GM18511 (cell line): ENCODE measurements around the gene OSGIN1.
"Not testable (repeated sequence)": the region's sequence is repeated elsewhere in the genome, so short reads cannot be mapped to it uniquely, and the experiment has no call there.

Source experiments
- ATAC-seq: cut with Tn5 transposase; IDR thresholded peaks from one replicate; pipeline ENCODE4 v1.9.1; 2021; ENCODE audit warnings: mild to moderate bottlenecking, moderate library complexity; ENCODE audit not compliant: unreplicated experiment

Gene OSGIN1

GRCh38 chr16:83940630-83941378 lies 12.2 kb upstream of the OSGIN1 start:
- no peak for ATAC-seq

GRCh38 chr16:83941546-83941945 lies 11.5 kb upstream of the OSGIN1 start:
- ATAC-seq = not testable (repeated sequence)

DNA sequence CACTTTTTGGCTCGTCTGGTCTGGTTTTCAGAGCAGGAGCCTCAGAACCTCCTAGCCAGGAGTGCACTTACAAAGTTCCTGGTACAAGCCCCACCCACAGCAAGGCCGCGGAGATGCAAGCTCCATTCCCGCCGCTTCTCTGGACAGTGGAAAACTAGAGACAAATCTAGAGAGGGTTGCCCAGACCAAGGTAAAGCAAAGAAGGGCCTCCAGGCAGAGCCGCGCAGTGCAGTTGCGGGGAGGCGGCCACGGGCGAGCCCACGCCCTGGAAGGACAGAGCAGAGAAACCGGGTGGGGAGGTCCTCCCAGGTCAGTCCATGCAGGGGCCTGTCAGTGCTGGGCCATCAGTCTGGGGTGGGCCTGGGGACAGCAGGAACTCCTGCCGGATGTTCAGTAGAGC lies 11.0 kb upstream of the OSGIN1 start:
- no peak for ATAC-seq

DNA sequence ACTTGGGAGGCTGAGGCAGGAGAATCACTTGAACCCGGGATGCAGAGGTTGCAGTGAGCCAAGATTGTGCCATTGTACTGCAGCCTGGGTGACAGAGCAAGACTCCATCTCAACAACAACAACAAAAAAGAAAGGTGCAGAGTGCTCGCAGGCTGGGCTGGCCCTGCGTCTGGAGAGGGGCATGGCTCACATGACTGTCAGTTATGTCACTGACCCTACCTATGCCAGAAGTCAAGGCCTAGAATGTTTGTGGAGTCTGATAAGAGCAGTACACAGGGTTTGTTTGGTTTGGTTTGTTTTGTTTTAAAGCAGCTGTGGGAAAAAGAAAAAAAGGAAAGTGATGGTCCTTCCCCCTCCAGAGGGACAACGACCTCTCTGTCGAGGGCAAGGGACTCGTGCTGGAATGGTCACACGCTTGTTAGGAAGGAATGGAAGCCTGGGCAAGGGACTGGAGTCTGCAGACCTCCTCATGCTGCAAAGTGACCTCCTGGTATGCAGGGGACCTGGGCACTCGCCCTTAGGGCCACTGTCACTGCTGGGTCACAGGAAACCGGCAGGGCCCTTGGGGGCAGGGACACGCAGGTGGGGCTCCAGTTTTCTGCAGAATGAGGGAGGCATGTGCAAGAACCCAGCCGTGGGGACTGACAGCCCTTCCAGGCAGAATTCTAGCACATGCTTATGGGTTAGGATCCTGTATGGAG lies 10.1 kb upstream of the OSGIN1 start:
- ATAC-seq = no peak

DNA sequence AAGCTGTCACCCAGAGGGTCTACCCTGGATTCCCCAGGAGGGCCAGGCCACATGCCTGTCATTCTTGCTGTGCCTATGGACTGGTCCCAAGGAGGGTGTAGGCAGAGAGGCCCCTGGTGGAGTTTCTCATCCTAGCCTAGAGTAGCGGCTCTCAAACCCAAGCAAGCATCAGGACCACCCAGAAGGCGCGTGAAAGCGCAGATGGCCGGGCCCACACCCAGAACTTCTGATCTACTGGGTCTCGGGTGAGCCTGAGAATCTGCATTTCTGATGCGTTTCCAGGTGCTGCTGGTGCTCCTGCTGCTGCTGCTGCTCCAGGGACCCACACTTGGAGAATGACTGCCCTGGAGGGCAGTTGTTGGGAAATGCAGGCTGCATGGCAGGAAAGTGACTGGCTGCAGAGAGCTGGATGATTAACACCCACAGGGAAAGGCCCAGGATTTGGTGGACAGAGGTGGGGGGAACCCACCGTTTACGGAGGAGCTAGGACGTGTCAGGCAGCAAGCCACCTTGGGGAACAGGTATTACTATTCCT lies 9.5 kb upstream of the OSGIN1 start:
- ATAC-seq = no peak

DNA sequence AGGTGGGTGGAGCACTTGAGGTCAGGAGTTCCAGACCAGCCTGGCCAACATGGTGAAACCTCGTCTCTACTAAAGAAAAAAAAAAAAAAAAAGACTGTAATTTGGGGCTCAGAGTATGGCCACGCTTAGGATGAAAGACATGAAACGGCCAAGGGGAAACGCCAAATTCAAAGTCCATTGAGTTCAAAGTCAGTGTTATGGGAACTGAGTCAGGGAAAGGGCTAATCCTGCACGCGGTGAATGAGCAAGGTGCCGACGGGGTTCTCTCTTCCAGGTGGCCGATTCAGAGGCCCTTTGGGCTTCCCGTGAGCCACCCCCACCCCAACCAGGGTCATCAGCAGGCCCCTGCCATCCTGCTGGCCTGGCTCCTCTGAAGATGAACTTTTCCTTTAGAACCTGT lies 7.5 kb upstream of the OSGIN1 start:
- no peak for ATAC-seq

DNA sequence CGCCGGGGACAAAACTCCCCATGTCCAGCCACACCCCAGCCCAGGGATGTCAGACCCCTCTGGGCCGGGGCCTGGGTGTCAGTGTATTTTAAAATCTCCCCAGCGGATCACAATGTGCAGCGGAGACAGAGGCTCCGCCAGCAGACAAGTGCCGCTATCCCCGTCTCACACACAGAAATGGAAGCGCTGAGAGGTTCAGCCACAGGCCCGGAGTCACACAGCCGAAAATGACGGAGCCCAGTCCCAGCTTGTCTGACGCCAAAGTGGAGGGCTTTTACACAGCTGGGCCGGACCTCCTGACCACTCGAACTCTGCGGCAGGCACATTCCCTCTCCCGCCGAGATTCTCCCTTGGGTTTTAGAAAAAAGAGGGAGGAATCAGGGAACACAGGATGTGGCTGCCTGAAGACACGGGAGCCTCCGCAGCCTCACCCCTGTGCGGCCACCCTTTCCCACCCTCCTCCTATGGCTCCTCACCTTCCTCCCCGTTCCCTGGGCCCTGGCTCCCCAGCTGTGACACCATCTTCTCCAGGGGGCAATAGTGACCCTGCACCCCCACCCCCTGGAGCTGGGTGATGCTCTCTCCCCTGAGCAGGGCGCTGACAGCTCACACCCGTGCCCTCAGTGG lies 6.8 kb upstream of the OSGIN1 start:
- ATAC-seq = no peak

GRCh38 chr16:83946781-83947566 lies 6.1 kb upstream of the OSGIN1 start:
- ATAC-seq = no peak

GRCh38 chr16:83947642-83948234 lies 5.3 kb upstream of the OSGIN1 start:
- no peak for ATAC-seq

GRCh38 chr16:83948914-83949723 lies 3.9 kb upstream of the OSGIN1 start:
- no peak for ATAC-seq

DNA sequence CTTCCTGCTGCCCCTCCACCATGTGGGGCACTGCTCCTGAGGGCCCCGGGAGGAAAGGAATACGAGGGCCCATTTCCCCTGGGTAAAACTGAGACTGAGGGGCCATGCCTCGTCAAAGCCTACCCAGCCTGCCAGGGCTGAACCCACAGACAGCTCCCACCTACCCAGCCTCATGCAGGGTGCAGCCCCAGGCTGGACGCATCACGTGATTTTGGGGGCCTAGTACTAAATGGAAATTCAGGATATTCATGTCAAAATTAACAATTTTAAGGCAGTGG lies 3.4 kb upstream of the OSGIN1 start:
- ATAC-seq = no peak

GRCh38 chr16:83950862-83951399 lies 2.1 kb upstream of the OSGIN1 start:
- ATAC-seq = not testable (repeated sequence)

DNA sequence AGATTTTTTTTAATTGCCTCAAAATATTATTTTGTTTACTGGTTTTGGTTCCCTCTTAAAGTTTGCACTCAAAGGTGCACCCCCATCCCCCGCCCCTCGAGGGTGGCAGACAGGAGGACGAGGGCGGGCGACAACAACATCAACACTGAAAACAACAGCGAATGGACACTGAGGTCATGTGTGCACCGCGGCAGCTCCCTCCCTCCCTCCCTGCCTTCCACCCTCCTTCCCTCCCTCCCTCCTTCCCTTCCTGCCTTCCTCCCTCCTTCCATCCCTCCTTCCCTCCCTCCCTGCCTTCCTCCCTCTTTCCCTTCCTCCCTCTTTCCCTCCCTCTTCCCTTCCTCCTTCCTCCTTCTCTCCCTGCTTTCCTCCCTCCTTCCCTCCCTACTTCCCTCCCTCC lies 1.5 kb upstream of the OSGIN1 start:
- ATAC-seq = no peak

GRCh38 chr16:83952587-83952939 lies 477 bp upstream of the OSGIN1 start:
- ATAC-seq = no peak

DNA sequence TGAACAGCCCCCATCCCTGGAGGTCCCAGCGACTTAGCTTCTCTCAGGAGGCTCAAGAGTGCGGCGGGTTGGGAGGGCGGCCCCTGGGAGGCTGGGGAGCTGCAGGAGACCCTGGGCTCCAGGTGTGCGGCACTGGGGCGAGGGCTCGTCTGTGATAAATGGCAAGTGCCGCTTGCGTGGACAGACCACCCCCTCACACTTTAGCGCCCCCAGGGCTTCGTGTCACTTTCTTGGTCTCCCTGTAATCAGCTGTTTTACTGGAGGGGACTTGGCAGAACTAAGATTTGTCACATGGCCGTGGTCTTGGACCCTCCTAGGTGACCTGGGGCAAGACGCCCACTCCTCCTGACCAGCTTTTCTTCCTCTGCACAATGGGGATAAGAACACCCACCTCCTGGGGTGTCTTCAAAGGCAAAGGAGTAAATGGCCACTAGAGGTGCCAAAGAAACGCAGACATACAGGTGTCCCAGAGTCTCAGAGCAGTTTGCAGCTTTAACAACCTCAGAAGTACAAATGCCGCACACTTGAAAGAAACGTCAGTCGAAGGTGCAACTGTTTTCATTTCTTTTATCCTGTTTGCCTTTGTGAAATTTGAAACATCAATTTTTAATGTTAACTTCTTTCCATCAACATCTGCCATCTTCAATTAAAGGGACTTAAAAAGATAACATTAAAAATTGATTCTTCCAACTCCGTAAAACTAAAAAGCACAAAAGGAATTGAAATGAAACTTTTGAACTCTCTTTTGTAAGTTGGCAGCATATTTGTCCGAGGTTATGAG lies 946 bp downstream of the OSGIN1 start:
- no peak for ATAC-seq

- no peak for ATAC-seq
Observed at GRCh38 chr16:83954577-83955016, 1.6 kb downstream of the OSGIN1 start.

GRCh38 chr16:83955218-83956130 lies 2.4 kb downstream of the OSGIN1 start:
- no peak for ATAC-seq
